ENCODE results near the gene PPY. TPM values are rescaled to one million over a fixed set of nuclear protein-coding genes. Genes with fewer than 3 reads are reported as not detected.

PPY gene
- total and polyA plus RNA-seq, 2 donors (not counting 1 experiment from before 2014, with no cell fraction given) = not detected

- H3K4me3 Mint-ChIP-seq = no peak overlapping the region
- H3K27me3 Mint-ChIP-seq = peaks cover 44% of the 10 kb centered on the region
- no peak overlapping the region for H3K27ac Mint-ChIP-seq
- ChIA-PET POLR2A (no interaction called here), CTCF (interaction anchor here (1.5 kb wide), 1 partner anchor 44 kb away, joined by 8 read pairs; no protein-coding TSS in a partner anchor)
- Histone ChIP-seq H3K27me3 (replicated peaks in 1 of 4; ENCODE audit: control extremely low read depth in 1 of 4, control insufficient read depth in 3 of 4, insufficient read depth in 4 of 4, low read length in 3 of 4) (peaks cover 0 to 36% (median 21%) of the 10 kb centered on the region in 4 experiments), H3K4me3 (ENCODE audit: control extremely low read depth in 1 of 5, extremely low read depth in 1 of 5, insufficient read depth in 1 of 5, low read depth in 2 of 5, low read length in 4 of 5) (no peak overlapping the region), H3K4me2 (replicated peaks; ENCODE audit: low read depth, low read length, poor library complexity, severe bottlenecking) (no peak overlapping the region), H3K9ac (ENCODE audit: low read length) (no peak overlapping the region), H3K36me3 (replicated peaks in 1 of 2; ENCODE audit: control extremely low read depth in 1 of 2, control insufficient read depth in 1 of 2, extremely low read depth in 1 of 2, insufficient read depth in 2 of 2, low read length in 1 of 2) (no peaks in the 10 kb centered on the region), H3K79me2 (ENCODE audit: control insufficient read depth, insufficient read depth, low read length) (no peaks in the 10 kb centered on the region), H3K4me1 (ENCODE audit: control insufficient read depth in 2 of 2, insufficient read depth in 2 of 2, low read length in 2 of 2) (peaks cover 10 to 11% of the 10 kb centered on the region in 2 donors), H4K20me1 (ENCODE audit: control insufficient read depth, insufficient read depth, low read length, poor library complexity, severe bottlenecking) (no peaks in the 10 kb centered on the region), H2AFZ (ENCODE audit: insufficient read depth, low read depth, low read length, poor library complexity, severe bottlenecking) (no peak overlapping the region), H3K27ac (ENCODE audit: low read length in 2 of 2) (no peak overlapping the region), H3K9me3 (ENCODE audit: control extremely low read depth in 1 of 3, control insufficient read depth in 2 of 3, insufficient read depth in 1 of 3, low read length in 2 of 3) (peaks cover 0 to 5% (median 0%) of the 10 kb centered on the region in 3 donors)
- H3K9me3 Mint-ChIP-seq (ENCODE audit: insufficient read depth) = no peaks in the 10 kb centered on the region
- TF ChIP-seq CTCF (IDR thresholded peaks at IDR 0.05) (no peak), EZH2 (IDR thresholded peaks at IDR 0.05; ENCODE audit: borderline replicate concordance, insufficient read depth, low read depth, low read length, poor library complexity, severe bottlenecking) (no peak)
- no peak for ATAC-seq (ENCODE audit: low read depth)
- intact Hi-C loops (cut with micrococcal nuclease) = no loop called here
- DNase-seq = no peak
- H3K4me1 Mint-ChIP-seq = peaks cover 2% of the 10 kb centered on the region
- 83% methylated on average over 9 of the region's 12 CpGs for WGBS (ENCODE audit: insufficient coverage)
These were observed 45.1 kb upstream of the PPY start for GRCh38 chr17:43987131-43988021.

Data from B cell (primary cell).